ENCODE data around the gene KIAA0930.
A peak's percentile ranks its signal among the peaks of the same experiment; 100 is the strongest.
"Not testable (repeated sequence)": the region's sequence is repeated elsewhere in the genome, so short reads cannot be mapped to it uniquely, and the experiment has no call there.

Gene KIAA0930

GRCh38 chr22:45240810-45241631 lies at the start of gene KIAA0930:
Gene KIAA0930, minus strand, starts transcription at chr22:45240894. Its CDS starts 191 bp downstream, at chr22:45240703.
- DNase-seq (ENCODE audit: extremely low read depth in 1 of 2, low read depth in 1 of 2) = peak; percentile 52 to 73

GRCh38 chr22:45286854-45287551 lies 46.3 kb upstream of the KIAA0930 start:
- DNase-seq (ENCODE audit: extremely low read depth in 1 of 2, low read depth in 1 of 2) = no peak

GRCh38 chr22:45285263-45286058 lies 44.8 kb upstream of the KIAA0930 start:
- no peak for DNase-seq (ENCODE audit: extremely low read depth in 1 of 2, low read depth in 1 of 2)

GRCh38 chr22:45284705-45285262 lies 44.1 kb upstream of the KIAA0930 start, which contains the start of gene UPK3A:
Gene UPK3A, plus strand, starts transcription at chr22:45284949. Its CDS starts 65 bp downstream, at chr22:45285014.
- DNase-seq (ENCODE audit: extremely low read depth in 1 of 2, low read depth in 1 of 2) = no peak

- no peak for DNase-seq (ENCODE audit: extremely low read depth in 1 of 2, low read depth in 1 of 2)
Measured at GRCh38 chr22:45281010-45281409, 40.3 kb upstream of the KIAA0930 start.

GRCh38 chr22:45280587-45280980 lies 39.9 kb upstream of the KIAA0930 start:
- no peak for DNase-seq (ENCODE audit: extremely low read depth in 1 of 2, low read depth in 1 of 2)

- DNase-seq (ENCODE audit: extremely low read depth in 1 of 2, low read depth in 1 of 2) = no peak
Measured at GRCh38 chr22:45278125-45278524, 37.4 kb upstream of the KIAA0930 start.

GRCh38 chr22:45277720-45278119 lies 37.0 kb upstream of the KIAA0930 start:
- DNase-seq (ENCODE audit: extremely low read depth in 1 of 2, low read depth in 1 of 2) = not testable (repeated sequence)

GRCh38 chr22:45276507-45277105 lies 35.9 kb upstream of the KIAA0930 start:
- DNase-seq (ENCODE audit: extremely low read depth in 1 of 2, low read depth in 1 of 2) = no peak

- DNase-seq (ENCODE audit: extremely low read depth in 1 of 2, low read depth in 1 of 2) = no peak
Measured at GRCh38 chr22:45273452-45274075, 32.9 kb upstream of the KIAA0930 start.

- no peak for DNase-seq (ENCODE audit: extremely low read depth in 1 of 2, low read depth in 1 of 2)
Measured at GRCh38 chr22:45272498-45272897, 31.8 kb upstream of the KIAA0930 start.

- DNase-seq (ENCODE audit: extremely low read depth in 1 of 2, low read depth in 1 of 2) = no peak
Measured at GRCh38 chr22:45271667-45272201, 31.0 kb upstream of the KIAA0930 start.

- DNase-seq (ENCODE audit: extremely low read depth in 1 of 2, low read depth in 1 of 2) = no peak
Measured at GRCh38 chr22:45270095-45271020, 29.7 kb upstream of the KIAA0930 start.

GRCh38 chr22:45268958-45269844 lies 28.5 kb upstream of the KIAA0930 start:
- DNase-seq (ENCODE audit: extremely low read depth in 1 of 2, low read depth in 1 of 2) = peak; percentile 54 to 66

GRCh38 chr22:45268167-45268957 lies 27.7 kb upstream of the KIAA0930 start:
- DNase-seq (ENCODE audit: extremely low read depth in 1 of 2, low read depth in 1 of 2) = no peak

- DNase-seq (ENCODE audit: extremely low read depth in 1 of 2, low read depth in 1 of 2) = no peak
Measured at GRCh38 chr22:45265535-45265934, 24.8 kb upstream of the KIAA0930 start.

Data from stimulated activated CD8-positive, alpha-beta memory T cell treated with anti-CD3 and anti-CD28 coated beads, Interleukin-7, amount 100 ng/mL, for 48 hours (primary cell).